ENCODE data around the gene HNRNPDL.

GRCh38 chr4:82436780-82437179 is 6.5 kb upstream of the HNRNPDL start:
- TF ChIP-seq POLR2A (IDR thresholded peaks at IDR 0.05; ENCODE audit: low read depth) (no peak), CTCF (IDR thresholded peaks at IDR 0.05) (no peak), EP300 (IDR thresholded peaks at IDR 0.05) (no peak)

Data from esophagus muscularis mucosa (tissue), 4 donors.